ENCODE data around the gene TMEM223.

The TMEM223 gene

GRCh38 chr11:62816557-62816956, 24.8 kb upstream of the TMEM223 start:
- H3K4me1 ChIP-seq (ENCODE audit: insufficient read depth, low read length, severe bottlenecking) = no peaks in the 10 kb centered on the region
- peaks cover 50% of the 10 kb centered on the region for H3K36me3 ChIP-seq (ENCODE audit: insufficient read depth, low read length)
- TF ChIP-seq EZH2 (IDR thresholded peaks at IDR 0.05; ENCODE audit: borderline replicate concordance, low read length) = no peak
- TF ChIP-seq, protein P1, sequence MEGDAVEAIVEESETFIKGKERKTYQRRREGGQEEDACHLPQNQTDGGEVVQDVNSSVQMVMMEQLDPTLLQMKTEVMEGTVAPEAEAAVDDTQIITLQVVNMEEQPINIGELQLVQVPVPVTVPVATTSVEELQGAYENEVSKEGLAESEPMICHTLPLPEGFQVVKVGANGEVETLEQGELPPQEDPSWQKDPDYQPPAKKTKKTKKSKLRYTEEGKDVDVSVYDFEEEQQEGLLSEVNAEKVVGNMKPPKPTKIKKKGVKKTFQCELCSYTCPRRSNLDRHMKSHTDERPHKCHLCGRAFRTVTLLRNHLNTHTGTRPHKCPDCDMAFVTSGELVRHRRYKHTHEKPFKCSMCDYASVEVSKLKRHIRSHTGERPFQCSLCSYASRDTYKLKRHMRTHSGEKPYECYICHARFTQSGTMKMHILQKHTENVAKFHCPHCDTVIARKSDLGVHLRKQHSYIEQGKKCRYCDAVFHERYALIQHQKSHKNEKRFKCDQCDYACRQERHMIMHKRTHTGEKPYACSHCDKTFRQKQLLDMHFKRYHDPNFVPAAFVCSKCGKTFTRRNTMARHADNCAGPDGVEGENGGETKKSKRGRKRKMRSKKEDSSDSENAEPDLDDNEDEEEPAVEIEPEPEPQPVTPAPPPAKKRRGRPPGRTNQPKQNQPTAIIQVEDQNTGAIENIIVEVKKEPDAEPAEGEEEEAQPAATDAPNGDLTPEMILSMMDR (IDR thresholded peaks at IDR 0.05; ENCODE audit: low read length) = no peak
- no peaks in the 10 kb centered on the region for H3K27me3 ChIP-seq (ENCODE audit: insufficient read depth, low read length)
- H3K4me2 ChIP-seq (ENCODE audit: low read length) = no peak overlapping the region
- no peaks in the 10 kb centered on the region for H3K9me3 ChIP-seq (ENCODE audit: low read length)
- H3K9me2 ChIP-seq (ENCODE audit: low read depth, low read length) = no peaks in the 10 kb centered on the region
- H3K79me2 ChIP-seq (ENCODE audit: insufficient read depth, low read length) = no peaks in the 10 kb centered on the region
- no peaks in the 10 kb centered on the region for H3F3A ChIP-seq (ENCODE audit: insufficient read depth, low read length)
- no peak overlapping the region for H3K9ac ChIP-seq (ENCODE audit: low read length)
- no peaks in the 10 kb centered on the region for H4K20me1 ChIP-seq (ENCODE audit: insufficient read depth, low read length)
- no peak overlapping the region for H3K4me3 ChIP-seq (ENCODE audit: low read depth, low read length, poor library complexity, severe bottlenecking)
- H2AFZ ChIP-seq (ENCODE audit: low read length) = no peak overlapping the region
- no peak overlapping the region for H3K27ac ChIP-seq (ENCODE audit: low read depth, low read length, poor library complexity, severe bottlenecking)

DNA sequence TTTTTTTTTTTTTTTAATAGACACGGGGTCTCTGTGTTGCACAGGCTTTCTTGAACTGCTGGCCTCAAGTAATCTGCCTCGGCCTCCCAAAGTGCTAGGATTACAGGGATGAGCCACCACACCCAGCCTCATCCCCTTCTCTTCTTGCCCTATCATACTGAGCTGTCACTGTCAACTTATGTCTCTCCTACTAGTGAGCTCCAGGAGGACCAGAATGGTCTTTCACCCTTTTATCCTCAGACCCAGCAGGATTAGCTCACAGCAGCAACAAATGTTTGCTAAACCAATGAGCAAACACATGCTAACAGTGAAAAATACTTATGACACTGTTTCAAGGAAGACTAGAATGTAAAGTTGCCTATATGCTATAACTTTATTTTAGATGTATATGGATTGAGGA, 19.9 kb upstream of the TMEM223 start:
- no peak overlapping the region for H3K4me2 ChIP-seq (ENCODE audit: low read length)
- H3K79me2 ChIP-seq (ENCODE audit: insufficient read depth, low read length) = no peaks in the 10 kb centered on the region
- peaks cover 11% of the 10 kb centered on the region for H3K36me3 ChIP-seq (ENCODE audit: insufficient read depth, low read length)
- H3K4me3 ChIP-seq (ENCODE audit: low read depth, low read length, poor library complexity, severe bottlenecking) = no peak overlapping the region
- TF ChIP-seq EZH2 (IDR thresholded peaks at IDR 0.05; ENCODE audit: borderline replicate concordance, low read length) = no peak
- TF ChIP-seq, protein P1 (IDR thresholded peaks at IDR 0.05; ENCODE audit: low read length) = no peak
- no peaks in the 10 kb centered on the region for H4K20me1 ChIP-seq (ENCODE audit: insufficient read depth, low read length)
- H3F3A ChIP-seq (ENCODE audit: insufficient read depth, low read length) = no peaks in the 10 kb centered on the region
- no peak overlapping the region for H2AFZ ChIP-seq (ENCODE audit: low read length)
- no peak overlapping the region for H3K9ac ChIP-seq (ENCODE audit: low read length)
- no peaks in the 10 kb centered on the region for H3K9me2 ChIP-seq (ENCODE audit: low read depth, low read length)
- no peaks in the 10 kb centered on the region for H3K27me3 ChIP-seq (ENCODE audit: insufficient read depth, low read length)
- peaks cover 14% of the 10 kb centered on the region for H3K4me1 ChIP-seq (ENCODE audit: insufficient read depth, low read length, severe bottlenecking)
- no peaks in the 10 kb centered on the region for H3K9me3 ChIP-seq (ENCODE audit: low read length)
- no peak overlapping the region for H3K27ac ChIP-seq (ENCODE audit: low read depth, low read length, poor library complexity, severe bottlenecking)

- Histone ChIP-seq H3K4me2 (ENCODE audit: low read length) (no peak overlapping the region), H3K9me2 (ENCODE audit: low read depth, low read length) (no peaks in the 10 kb centered on the region), H3K27me3 (ENCODE audit: insufficient read depth, low read length) (no peaks in the 10 kb centered on the region), H3K4me1 (ENCODE audit: insufficient read depth, low read length, severe bottlenecking) (peaks cover 21% of the 10 kb centered on the region), H3K36me3 (ENCODE audit: insufficient read depth, low read length) (peaks cover 7% of the 10 kb centered on the region; the same call in 1 of the 2 replicates), H4K20me1 (ENCODE audit: insufficient read depth, low read length) (no peaks in the 10 kb centered on the region), H3K79me2 (ENCODE audit: insufficient read depth, low read length) (no peaks in the 10 kb centered on the region), H3K9me3 (ENCODE audit: low read length) (no peaks in the 10 kb centered on the region), H2AFZ (ENCODE audit: low read length) (no peak overlapping the region), H3F3A (ENCODE audit: insufficient read depth, low read length) (no peaks in the 10 kb centered on the region), H3K9ac (ENCODE audit: low read length) (no peak overlapping the region), H3K27ac (ENCODE audit: low read depth, low read length, poor library complexity, severe bottlenecking) (no peak overlapping the region), H3K4me3 (ENCODE audit: low read depth, low read length, poor library complexity, severe bottlenecking) (no peak overlapping the region)
- no peak for TF ChIP-seq EZH2 (IDR thresholded peaks at IDR 0.05; ENCODE audit: borderline replicate concordance, low read length)
- TF ChIP-seq, protein P1 (IDR thresholded peaks at IDR 0.05; ENCODE audit: low read length) = no peak
These were observed 18.9 kb upstream of the TMEM223 start for GRCh38 chr11:62810748-62811147.

Data from OCI-LY1 (cell line).